Transverse colon (tissue), 4 donors: ENCODE measurements around the gene CYFIP1.

ENCODE experiments used
- POLR2A ChIP-seq: fragments of 450-650 bp; IDR thresholded peaks from one replicate; pipeline ENCODE4 v1.6.1; 2016; ENCODE audit warnings: antibody characterized with exemption, mild to moderate bottlenecking, moderate library complexity
- POLR2AphosphoS5 ChIP-seq, 3 donors: sonication (generic); formaldehyde crosslinking; IDR thresholded peaks; one replicate each; pipeline ENCODE4 v1.6.1; 2016; ENCODE audit warnings: antibody characterized with exemption in 3 of 3
- TF ChIP-seq, protein P1 (sequence below), 5 experiments: fragments of 200-600 bp in 3 of 5; fragments of 450-650 bp in 2 of 5; sonication (generic) in 3 of 5; IDR thresholded peaks; 1 replicate in 2 of 5; 2 replicates in 3 of 5; pipeline ENCODE4 v1.5.1; 2016 to 2017; ENCODE audit warnings: antibody characterized with exemption in 5 of 5, inconsistent platforms in 3 of 5, mild to moderate bottlenecking in 2 of 5, moderate library complexity in 1 of 5

DNA sequence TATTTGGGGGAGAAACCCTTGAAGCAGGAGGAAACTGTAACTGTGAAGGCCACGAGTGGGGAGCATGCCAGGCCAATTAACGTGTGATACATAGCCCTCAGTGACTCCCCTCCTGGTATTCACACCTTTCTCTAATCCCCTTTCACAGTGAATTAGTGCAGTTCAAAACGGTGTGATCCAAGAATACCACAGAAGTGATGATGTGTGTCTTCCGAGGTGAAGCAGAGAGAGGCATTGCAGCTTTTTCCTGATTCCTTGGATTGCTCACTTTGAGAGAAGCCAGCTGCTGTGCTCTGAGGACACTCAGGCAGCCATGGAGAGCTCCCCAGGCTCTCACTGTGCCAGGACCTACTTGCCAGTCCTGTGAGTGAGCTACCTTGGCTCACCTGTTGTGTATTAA lies 124.4 kb downstream of the CYFIP1 start:
- no peak for TF ChIP-seq POLR2AphosphoS5 (IDR thresholded peaks at IDR 0.05)
- TF ChIP-seq, protein P1, sequence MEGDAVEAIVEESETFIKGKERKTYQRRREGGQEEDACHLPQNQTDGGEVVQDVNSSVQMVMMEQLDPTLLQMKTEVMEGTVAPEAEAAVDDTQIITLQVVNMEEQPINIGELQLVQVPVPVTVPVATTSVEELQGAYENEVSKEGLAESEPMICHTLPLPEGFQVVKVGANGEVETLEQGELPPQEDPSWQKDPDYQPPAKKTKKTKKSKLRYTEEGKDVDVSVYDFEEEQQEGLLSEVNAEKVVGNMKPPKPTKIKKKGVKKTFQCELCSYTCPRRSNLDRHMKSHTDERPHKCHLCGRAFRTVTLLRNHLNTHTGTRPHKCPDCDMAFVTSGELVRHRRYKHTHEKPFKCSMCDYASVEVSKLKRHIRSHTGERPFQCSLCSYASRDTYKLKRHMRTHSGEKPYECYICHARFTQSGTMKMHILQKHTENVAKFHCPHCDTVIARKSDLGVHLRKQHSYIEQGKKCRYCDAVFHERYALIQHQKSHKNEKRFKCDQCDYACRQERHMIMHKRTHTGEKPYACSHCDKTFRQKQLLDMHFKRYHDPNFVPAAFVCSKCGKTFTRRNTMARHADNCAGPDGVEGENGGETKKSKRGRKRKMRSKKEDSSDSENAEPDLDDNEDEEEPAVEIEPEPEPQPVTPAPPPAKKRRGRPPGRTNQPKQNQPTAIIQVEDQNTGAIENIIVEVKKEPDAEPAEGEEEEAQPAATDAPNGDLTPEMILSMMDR (IDR thresholded peaks at IDR 0.05): no peak
- TF ChIP-seq POLR2A: no peak
